HCT116 (cell line): ENCODE results near the gene OPCML.

Experiments
- CTCF ChIP-seq, 3 experiments: fragments of 200-600 bp in 1 of 3; sonication (generic) in 1 of 3; IDR thresholded peaks in 2 of 3; conservative IDR thresholded peaks in 1 of 3; 2 replicates each; pipeline ENCODE4 v1.5.1; 2012 to 2017; ENCODE audit warnings: low read depth in 2 of 3, low read length in 2 of 3, antibody characterized with exemption in 1 of 3, borderline replicate concordance in 1 of 3, control low read depth in 1 of 3, mild to moderate bottlenecking in 1 of 3, mixed read lengths in 1 of 3, mixed run types in 1 of 3, moderate library complexity in 1 of 3; ENCODE audit not compliant: insufficient read depth in 1 of 3
- POLR2A ChIP-seq: IDR thresholded peaks from 2 replicates; pipeline ENCODE4 v1.7.0; 2011; ENCODE audit warnings: borderline replicate concordance; ENCODE audit not compliant: insufficient read depth, insufficient read length; ENCODE audit errors: extremely low read depth
- ZBTB33 ChIP-seq: IDR thresholded peaks from 2 replicates; pipeline ENCODE4 v1.6.1; 2011; ENCODE audit warnings: mild to moderate bottlenecking, low read length, moderate library complexity; ENCODE audit not compliant: insufficient replicate concordance; ENCODE audit errors: extremely low read depth

- TF ChIP-seq POLR2A = no peak
- no peak for TF ChIP-seq CTCF (IDR thresholded peaks at IDR 0.05 in 2 of 3, conservative IDR thresholded peaks at IDR 0.05 in 1 of 3; ENCODE audit: borderline replicate concordance in 1 of 3, insufficient read depth in 1 of 3, low read depth in 2 of 3, low read length in 2 of 3)
- no peak for TF ChIP-seq ZBTB33
These were observed 512.0 kb downstream of the OPCML start for GRCh38 chr11:133020372-133020714.
